ENCODE results near the gene INPP5K. TPM values are rescaled to one million over a fixed set of nuclear protein-coding genes. Genes with fewer than 3 reads are reported as not detected.
A peak's percentile ranks its signal among the peaks of the same experiment; 100 is the strongest.
"Not testable (repeated sequence)": the region's sequence is repeated elsewhere in the genome, so short reads cannot be mapped to it uniquely, and the experiment has no call there.

INPP5K gene
- total RNA-seq, 1 experiment from 2014 or later = 24.8 TPM

- DNase-seq (ENCODE audit: low read depth) = peak; percentile 50
These were observed 61.1 kb downstream of the INPP5K start for GRCh38 chr17:1455291-1455796.

GRCh38 chr17:1454541-1454940 lies 61.9 kb downstream of the INPP5K start:
- DNase-seq (ENCODE audit: low read depth) = no peak
- in situ Hi-C loops (cut with HindIII; ENCODE audit: low pct_unique_long_range_greater_than_20kb, low sequenced_read_pairs) = no loop called here

More at GRCh38 chr17:1455291-1455796, 61.1 kb downstream of the INPP5K start:
- in situ Hi-C loops (cut with HindIII; ENCODE audit: low pct_unique_long_range_greater_than_20kb, low sequenced_read_pairs) = no loop called here

GRCh38 chr17:1453694-1454093 lies 62.7 kb downstream of the INPP5K start:
- in situ Hi-C loops (cut with HindIII; ENCODE audit: low pct_unique_long_range_greater_than_20kb, low sequenced_read_pairs); DNase-seq (ENCODE audit: low read depth): not testable (repeated sequence)

GRCh38 chr17:1452836-1453235 lies 63.6 kb downstream of the INPP5K start:
- in situ Hi-C loops (cut with HindIII; ENCODE audit: low pct_unique_long_range_greater_than_20kb, low sequenced_read_pairs) = no loop called here
- no peak for DNase-seq (ENCODE audit: low read depth)

- DNase-seq (ENCODE audit: low read depth); in situ Hi-C loops (cut with HindIII; ENCODE audit: low pct_unique_long_range_greater_than_20kb, low sequenced_read_pairs): not testable (repeated sequence)
These were observed 66.2 kb downstream of the INPP5K start for GRCh38 chr17:1450261-1450660.

DNA sequence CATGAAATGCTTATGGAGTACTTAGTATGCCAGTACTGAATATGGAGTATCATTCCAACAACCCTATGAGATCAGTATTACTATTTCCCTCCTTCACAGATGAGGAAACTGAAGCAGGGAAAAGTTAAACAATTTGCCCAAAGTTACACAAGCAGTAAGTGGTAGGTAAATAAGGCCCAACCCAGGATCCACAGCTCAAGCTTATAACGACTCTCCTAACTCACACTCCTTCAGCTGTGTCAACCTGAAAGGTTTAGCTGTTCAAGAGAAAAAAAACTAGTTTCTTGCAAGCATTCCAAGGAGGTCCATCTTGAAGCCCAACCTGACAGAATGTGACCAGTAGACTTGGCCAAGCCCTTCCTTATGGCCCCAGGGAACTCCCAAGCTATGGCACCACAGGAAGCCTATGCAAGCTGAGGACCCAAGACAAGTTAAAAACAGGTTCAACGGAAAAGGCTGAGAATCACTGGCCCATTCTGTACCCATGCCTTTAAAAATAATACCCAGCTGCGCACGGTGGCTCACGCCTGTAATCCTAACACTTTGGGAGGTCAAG lies 66.9 kb downstream of the INPP5K start:
- in situ Hi-C loops (cut with HindIII; ENCODE audit: low pct_unique_long_range_greater_than_20kb, low sequenced_read_pairs) = no loop called here
- no peak for DNase-seq (ENCODE audit: low read depth)

GRCh38 chr17:1447052-1447451 lies 69.4 kb downstream of the INPP5K start:
- in situ Hi-C loops (cut with HindIII; ENCODE audit: low pct_unique_long_range_greater_than_20kb, low sequenced_read_pairs) = no loop called here
- no peak for DNase-seq (ENCODE audit: low read depth)

GRCh38 chr17:1446201-1446600 lies 70.2 kb downstream of the INPP5K start:
- no peak for DNase-seq (ENCODE audit: low read depth)
- in situ Hi-C loops (cut with HindIII; ENCODE audit: low pct_unique_long_range_greater_than_20kb, low sequenced_read_pairs) = no loop called here

GRCh38 chr17:1445695-1446094 lies 70.7 kb downstream of the INPP5K start:
- DNase-seq (ENCODE audit: low read depth); in situ Hi-C loops (cut with HindIII; ENCODE audit: low pct_unique_long_range_greater_than_20kb, low sequenced_read_pairs): not testable (repeated sequence)

Other genes starting within 250 kb of the INPP5K start
- not detected in 2 replicates for gene BHLHA9, start 246.2 kb downstream of the INPP5K start, total RNA-seq (2014; rRNA removed; shearing (Covaris generic); ENCODE audit: low replicate concordance)
- gene TRARG1, start 236.9 kb downstream of the INPP5K start, total RNA-seq (2014; rRNA removed; shearing (Covaris generic); ENCODE audit: low replicate concordance) = not detected in 2 replicates
- gene YWHAE, start 116.4 kb downstream of the INPP5K start, total RNA-seq (2014; rRNA removed; shearing (Covaris generic); ENCODE audit: low replicate concordance) = 148 and 194 TPM in 2 replicates
- 25.4 and 35.3 TPM in 2 replicates for gene CRK, start 60.4 kb downstream of the INPP5K start, total RNA-seq (2014; rRNA removed; shearing (Covaris generic); ENCODE audit: low replicate concordance)
- gene MYO1C, start 23.9 kb downstream of the INPP5K start, total RNA-seq (2014; rRNA removed; shearing (Covaris generic); ENCODE audit: low replicate concordance) = 63.8 and 85.8 TPM in 2 replicates
- 6.7 and 24.4 TPM in 2 replicates for gene PITPNA, start 46.2 kb upstream of the INPP5K start, total RNA-seq (2014; rRNA removed; shearing (Covaris generic); ENCODE audit: low replicate concordance)
- 7.6 and 29.9 TPM in 2 replicates for gene SLC43A2, start 112.2 kb upstream of the INPP5K start, total RNA-seq (2014; rRNA removed; shearing (Covaris generic); ENCODE audit: low replicate concordance)
- gene SCARF1, start 129.1 kb upstream of the INPP5K start, total RNA-seq (2014; rRNA removed; shearing (Covaris generic); ENCODE audit: low replicate concordance) = 0.34 TPM in 1 of 2 replicates, not detected in the other
- gene RILP, start 133.3 kb upstream of the INPP5K start, total RNA-seq (2014; rRNA removed; shearing (Covaris generic); ENCODE audit: low replicate concordance) = 24.3 and 25.4 TPM in 2 replicates
- gene PRPF8, start 168.3 kb upstream of the INPP5K start, total RNA-seq (2014; rRNA removed; shearing (Covaris generic); ENCODE audit: low replicate concordance) = 81.9 and 102 TPM in 2 replicates
- 0.20 and 1.0 TPM in 2 replicates for gene TLCD2, start 193.8 kb upstream of the INPP5K start, total RNA-seq (2014; rRNA removed; shearing (Covaris generic); ENCODE audit: low replicate concordance)
- gene WDR81, start 208.1 kb upstream of the INPP5K start, total RNA-seq (2014; rRNA removed; shearing (Covaris generic); ENCODE audit: low replicate concordance) = 2.9 and 3.7 TPM in 2 replicates
- 0.14 and 0.68 TPM in 2 replicates for gene SERPINF2, start 226.3 kb upstream of the INPP5K start, total RNA-seq (2014; rRNA removed; shearing (Covaris generic); ENCODE audit: low replicate concordance)
- gene SERPINF1, start 245.4 kb upstream of the INPP5K start, total RNA-seq (2014; rRNA removed; shearing (Covaris generic); ENCODE audit: low replicate concordance) = 5.2 TPM in 1 of 2 replicates, not detected in the other

Data from Caki2 (cell line).